Liver (tissue), 9 donors: ENCODE results near the gene LAPTM4A. TPM values are rescaled to one million over a fixed set of nuclear protein-coding genes. Genes with fewer than 3 reads are reported as not detected.

ENCODE experiments used
- DNase-seq: peaks from one replicate; pipeline ENCODE4 v3.0.0-alpha.2; 2017; ENCODE audit warnings: low spot score
- H3K27ac ChIP-seq, 2 donors: one replicate each; pipeline ENCODE4 v1.7.0; 2013; ENCODE audit warnings: inconsistent platforms in 2 of 2, low read length in 2 of 2, control low read depth in 1 of 2, low read depth in 1 of 2, mild to moderate bottlenecking in 1 of 2
- H3K27me3 ChIP-seq, 4 donors: one replicate each; pipeline versions ENCODE4 v1.6.1 to v1.7.0; 2013; ENCODE audit warnings: low read length in 3 of 4, inconsistent platforms in 1 of 4, mild to moderate bottlenecking in 1 of 4, moderate library complexity in 1 of 4; ENCODE audit not compliant: control insufficient read depth in 4 of 4, insufficient read depth in 4 of 4
- H3K36me3 ChIP-seq, 4 donors: one replicate each; pipeline versions ENCODE4 v1.6.1 to v1.7.0; 2013; ENCODE audit warnings: low read length in 3 of 4, mild to moderate bottlenecking in 3 of 4, low read depth in 1 of 4, moderate library complexity in 1 of 4; ENCODE audit not compliant: control insufficient read depth in 4 of 4, insufficient read depth in 3 of 4
- H3K4me1 ChIP-seq, 4 donors: one replicate each; pipeline versions ENCODE4 v1.6.1 to v1.7.0; 2013; ENCODE audit warnings: low read length in 3 of 4, mild to moderate bottlenecking in 3 of 4, moderate library complexity in 1 of 4; ENCODE audit not compliant: control insufficient read depth in 4 of 4, insufficient read depth in 4 of 4
- H3K4me3 ChIP-seq, 3 donors: one replicate each; pipeline versions ENCODE4 v1.6.1 to v1.7.0; 2013; ENCODE audit warnings: low read length in 3 of 3, control low read depth in 1 of 3, low read depth in 1 of 3, mild to moderate bottlenecking in 1 of 3
- H3K9ac ChIP-seq, 2 donors: one replicate each; pipeline ENCODE4 v1.7.0; 2013; ENCODE audit warnings: low read length in 2 of 2, mild to moderate bottlenecking in 2 of 2, moderate library complexity in 2 of 2, control low read depth in 1 of 2, low read depth in 1 of 2
- H3K9me3 ChIP-seq, 4 donors: one replicate each; pipeline versions ENCODE4 v1.6.1 to v1.7.0; 2013; ENCODE audit warnings: low read length in 3 of 4; ENCODE audit not compliant: control insufficient read depth in 4 of 4
- ATF3 ChIP-seq: IDR thresholded peaks from 2 replicates; pipeline ENCODE4 v1.6.1; 2016; ENCODE audit warnings: antibody characterized with exemption
- CTCF ChIP-seq: fragments of 150-350 bp; IDR thresholded peaks from 2 replicates; pipeline ENCODE4 v1.5.1; 2017; ENCODE audit warnings: improper control_type of control experiment, low read depth, low read length; ENCODE audit not compliant: missing input control
- EGR1 ChIP-seq, 2 donors: IDR thresholded peaks; 2 replicates each; pipeline ENCODE4 v1.6.1; 2016 to 2018; ENCODE audit warnings: antibody characterized with exemption in 2 of 2, low read depth in 2 of 2
- FOXA1 ChIP-seq: IDR thresholded peaks from 2 replicates; pipeline ENCODE4 v1.6.1; 2016; ENCODE audit warnings: antibody characterized with exemption
- FOXA2 ChIP-seq: IDR thresholded peaks from 2 replicates; pipeline ENCODE4 v1.6.1; 2016; ENCODE audit warnings: antibody characterized with exemption
- GABPA ChIP-seq, 2 donors: IDR thresholded peaks in 1 of 2; conservative IDR thresholded peaks in 1 of 2; 2 replicates each; pipeline ENCODE4 v1.6.1; 2016; ENCODE audit warnings: antibody characterized with exemption in 2 of 2, mild to moderate bottlenecking in 1 of 2, moderate library complexity in 1 of 2
- HNF4A ChIP-seq, 2 donors: conservative IDR thresholded peaks; 2 replicates each; pipeline ENCODE4 v1.6.1; 2016; ENCODE audit warnings: antibody characterized with exemption in 2 of 2, mild to moderate bottlenecking in 2 of 2
- HNF4G ChIP-seq: IDR thresholded peaks from 2 replicates; pipeline ENCODE4 v1.6.1; 2016; ENCODE audit warnings: antibody characterized with exemption
- JUND ChIP-seq, 2 donors: IDR thresholded peaks; 2 replicates each; pipeline ENCODE4 v1.6.1; 2016; ENCODE audit warnings: antibody characterized with exemption in 2 of 2
- MAX ChIP-seq: IDR thresholded peaks from 2 replicates; pipeline ENCODE4 v1.6.1; 2016; ENCODE audit warnings: antibody characterized with exemption
- NR2F2 ChIP-seq: IDR thresholded peaks from 2 replicates; pipeline ENCODE4 v1.6.1; 2016; ENCODE audit warnings: antibody characterized with exemption
- RAD21 ChIP-seq, 2 donors: IDR thresholded peaks; 2 replicates each; pipeline ENCODE4 v1.6.1; 2016; ENCODE audit warnings: antibody characterized with exemption in 2 of 2, mild to moderate bottlenecking in 2 of 2
- REST ChIP-seq: IDR thresholded peaks from 2 replicates; pipeline ENCODE4 v1.6.1; 2016; ENCODE audit warnings: antibody characterized with exemption, mild to moderate bottlenecking
- RXRA ChIP-seq, 2 donors: IDR thresholded peaks; 2 replicates each; pipeline ENCODE4 v1.6.1; 2017 to 2018; ENCODE audit warnings: antibody characterized with exemption in 2 of 2, mild to moderate bottlenecking in 1 of 2
- SP1 ChIP-seq: IDR thresholded peaks from 2 replicates; pipeline ENCODE4 v1.6.1; 2018; ENCODE audit warnings: antibody characterized with exemption, mild to moderate bottlenecking
- TAF1 ChIP-seq: conservative IDR thresholded peaks from 2 replicates; pipeline ENCODE4 v1.6.1; 2016; ENCODE audit warnings: antibody characterized with exemption, mild to moderate bottlenecking
- YY1 ChIP-seq: IDR thresholded peaks from 2 replicates; pipeline ENCODE4 v1.6.1; 2016; ENCODE audit warnings: antibody characterized with exemption, mild to moderate bottlenecking
- ZBTB33 ChIP-seq: IDR thresholded peaks from 2 replicates; pipeline ENCODE4 v1.6.1; 2016; ENCODE audit warnings: antibody characterized with exemption
- WGBS: extraction: QIAGEN DNeasy Blood & Tissue Kit; methylation state at CpG from one replicate; pipeline ENCODE4 v1.1.7; 2013; 5-methylcytosine and 5-hydroxymethylcytosine counted together
- polyA plus RNA-seq, 2 donors: library from polyadenylated mRNA; stranded (reverse) in 1 of 2; unstranded in 1 of 2; fragments of 200-250 nt in 1 of 2; fragments of >200 nt in 1 of 2; fragmentation: Nextera tagmentation in 1 of 2; extraction: Ambion mirVana in 1 of 2; gene quantifications; one replicate each; pipeline versions ENCODE4 v1.2.1 to v1.2.3, GENCODE V29; 2013 to 2015
- total RNA-seq, 2 donors: library from RNA; depleted of rRNA; stranded (reverse); fragments of >200 nt; gene quantifications; one replicate each; pipeline ENCODE4 v1.2.3, GENCODE V29; 2014
- donor health status: healthy.
- donor health status: healthy.
- donor health status: healthy.
- donor health status: healthy.
- donor health status: healthy.

Gene LAPTM4A
- total and polyA plus RNA-seq, 4 donors, result 69.1 to 183 (median 122) TPM

GRCh38 chr2:20035955-20036666, 15.3 kb downstream of the LAPTM4A start:
- no peak overlapping the region for H3K4me3 ChIP-seq
- DNase-seq, result no peak
- WGBS, result 89% methylated on average over 4 of the region's 4 CpGs
- H3K9me3 ChIP-seq, result no peaks in the 10 kb centered on the region
- H3K9ac ChIP-seq, result no peak overlapping the region
- TF ChIP-seq RXRA (IDR thresholded peaks at IDR 0.05) (no peak), JUND (IDR thresholded peaks at IDR 0.05) (no peak), ATF3 (no peak), EGR1 (IDR thresholded peaks at IDR 0.05; ENCODE audit: low read depth in 2 of 2) (no peak), CTCF (no peak), FOXA2 (no peak), TAF1 (no peak), YY1 (no peak), ZBTB33 (no peak), FOXA1 (no peak), HNF4G (no peak), GABPA (IDR thresholded peaks at IDR 0.05 in 1 of 2, conservative IDR thresholded peaks at IDR 0.05 in 1 of 2) (no peak), RAD21 (IDR thresholded peaks at IDR 0.05) (no peak), REST (no peak), SP1 (no peak), NR2F2 (no peak), HNF4A (conservative IDR thresholded peaks at IDR 0.05) (no peak), MAX (no peak)
- no peak overlapping the region for H3K27ac ChIP-seq
- H3K27me3 ChIP-seq, result no peaks in the 10 kb centered on the region
- H3K36me3 ChIP-seq, result peaks cover 12 to 83% (median 77%) of the 10 kb centered on the region in 4 donors
- no peaks in the 10 kb centered on the region for H3K4me1 ChIP-seq
